CD4-positive, alpha-beta T cell (primary cell): ENCODE measurements around the gene CPVL. TPM values are rescaled to one million over a fixed set of nuclear protein-coding genes. Genes with fewer than 3 reads are reported as not detected.
"Not testable (repeated sequence)": the region's sequence is repeated elsewhere in the genome, so short reads cannot be mapped to it uniquely, and the experiment has no call there.

Experiments used
- ATAC-seq: fragments of 200-7000 bp; cut with Tn5 transposase; one replicate; pipeline ENCODE4 v1.10.0; 2022; ENCODE audit warnings: mild to moderate bottlenecking; ENCODE audit not compliant: poor library complexity
- CTCF ChIA-PET: fragments of 350-600 bp; sonication (Branson Sonifier 250); formaldehyde crosslinking; loops from one replicate; lab custom pipeline; 2021; ENCODE audit warnings: antibody characterized with exemption, inconsistent platforms; lab: Charles Lee
- POLR2A ChIA-PET: fragments of 350-600 bp; sonication (Branson Sonifier 250); formaldehyde crosslinking; loops from one replicate; lab custom pipeline; 2021; ENCODE audit warnings: antibody characterized with exemption, inconsistent platforms; lab: Charles Lee
- DNase-seq, 14 experiments: peaks; one replicate each; pipeline ENCODE4 v3.0.0-alpha.2; 2013 to 2020; ENCODE audit warnings: mixed read lengths in 2 of 14
- H3K27ac ChIP-seq, 2 donors: one replicate each; pipeline versions ENCODE4 v1.5.1 to v1.7.0; 2013; ENCODE audit warnings: low read length in 2 of 2, low read depth in 1 of 2, mild to moderate bottlenecking in 1 of 2
- H3K27me3 ChIP-seq, 2 experiments: 1 replicate in 1 of 2; 2 replicates in 1 of 2; pipeline versions ENCODE4 v1.6.1 to v1.7.0; 2013; ENCODE audit warnings: low read length in 2 of 2, control low read depth in 1 of 2, mild to moderate bottlenecking in 1 of 2, moderate library complexity in 1 of 2; ENCODE audit not compliant: insufficient read depth in 2 of 2, control insufficient read depth in 1 of 2
- H3K36me3 ChIP-seq: one replicate; pipeline ENCODE4 v1.6.1; 2013; ENCODE audit warnings: low read length, control low read depth; ENCODE audit not compliant: insufficient read depth
- H3K4me1 ChIP-seq: one replicate; pipeline ENCODE4 v1.6.1; 2013; ENCODE audit warnings: low read length, control low read depth; ENCODE audit not compliant: insufficient read depth
- H3K4me3 ChIP-seq: one replicate; pipeline ENCODE4 v1.5.1; 2013; ENCODE audit warnings: mild to moderate bottlenecking, low read length, moderate library complexity
- H3K9me3 ChIP-seq, 2 experiments: 1 replicate in 1 of 2; 2 replicates in 1 of 2; pipeline versions ENCODE4 v1.6.1 to v1.7.0; 2013; ENCODE audit warnings: low read length in 2 of 2, mild to moderate bottlenecking in 2 of 2, control low read depth in 1 of 2, moderate library complexity in 1 of 2; ENCODE audit not compliant: control insufficient read depth in 1 of 2, insufficient read depth in 1 of 2
- H3K27ac Mint-ChIP-seq: one replicate; pipeline ENCODE4 v1.8.0; 2020; ENCODE audit warnings: mixed read lengths
- H3K27me3 Mint-ChIP-seq: one replicate; pipeline ENCODE4 v1.8.0; 2021; ENCODE audit warnings: mixed read lengths
- H3K36me3 Mint-ChIP-seq: one replicate; pipeline ENCODE4 v1.8.0; 2021; ENCODE audit warnings: low read depth, mixed read lengths
- H3K4me1 Mint-ChIP-seq: one replicate; pipeline ENCODE4 v1.8.0; 2021; ENCODE audit warnings: low read depth, mixed read lengths
- H3K4me3 Mint-ChIP-seq: one replicate; pipeline ENCODE4 v1.8.0; 2020; ENCODE audit warnings: mild to moderate bottlenecking, mixed read lengths
- H3K9me3 Mint-ChIP-seq: one replicate; pipeline ENCODE4 v1.8.0; 2020; ENCODE audit warnings: mixed read lengths
- intact Hi-C, 2 experiments: fragments of 100-400 bp; cut with DNase I in 1 of 2; cut with micrococcal nuclease in 1 of 2; formaldehyde crosslinking; loops; one replicate each; pipeline versions ENCODE4 v1.15.1 to v1.9.0; 2023 to 2025; cut with DNase I, micrococcal nuclease
- total RNA-seq, 174 experiments: library from RNA in 2 of 174; stranded (reverse) in 2 of 174; gene quantifications; one replicate each; pipeline ENCODE4 v1.2.3 and lab custom pipeline; 2021 to 2026
- TF ChIP-seq, protein P1 (sequence below): fragments of 200-600 bp; IDR thresholded peaks from one replicate; pipeline ENCODE4 v1.8.0; 2022; ENCODE audit warnings: antibody characterized with exemption, mild to moderate bottlenecking

CPVL gene
- total RNA-seq, 2 experiments from 2014 or later: 3.8 to 4.5 TPM

DNA sequence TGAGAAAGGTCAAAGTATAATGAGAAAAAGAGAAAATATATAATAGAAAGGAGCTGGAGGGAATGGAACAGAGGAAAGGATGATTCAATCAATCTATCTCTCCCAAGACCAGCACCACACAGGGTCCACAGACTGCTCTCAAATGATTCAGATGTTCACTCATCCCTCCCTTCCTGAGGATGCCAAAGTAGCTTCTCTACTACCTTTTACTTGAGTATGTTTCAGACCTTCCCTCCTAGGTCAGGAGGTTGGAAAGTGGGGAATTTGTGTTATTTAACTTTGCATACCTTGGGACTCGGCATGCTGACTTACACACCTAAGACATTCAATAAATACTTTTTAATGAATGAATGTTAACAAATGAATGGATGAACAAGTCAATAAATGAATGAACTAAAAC lies 30.6 kb downstream of the CPVL start:
- no peaks in the 10 kb centered on the region for H3K36me3 ChIP-seq
- Mint-ChIP-seq H3K4me3 (no peak overlapping the region), H3K36me3 (no peaks in the 10 kb centered on the region), H3K9me3 (no peaks in the 10 kb centered on the region), H3K27ac (no peak overlapping the region), H3K27me3 (peaks cover 14% of the 10 kb centered on the region), H3K4me1 (peaks cover 11% of the 10 kb centered on the region)
- H3K27me3 ChIP-seq: peaks cover 0 to 3% of the 10 kb centered on the region in 2 experiments
- H3K4me3 ChIP-seq: no peak overlapping the region
- CTCF ChIA-PET: no interaction called here
- ATAC-seq (no peak), DNase-seq (no peak)
- TF ChIP-seq, protein P1, sequence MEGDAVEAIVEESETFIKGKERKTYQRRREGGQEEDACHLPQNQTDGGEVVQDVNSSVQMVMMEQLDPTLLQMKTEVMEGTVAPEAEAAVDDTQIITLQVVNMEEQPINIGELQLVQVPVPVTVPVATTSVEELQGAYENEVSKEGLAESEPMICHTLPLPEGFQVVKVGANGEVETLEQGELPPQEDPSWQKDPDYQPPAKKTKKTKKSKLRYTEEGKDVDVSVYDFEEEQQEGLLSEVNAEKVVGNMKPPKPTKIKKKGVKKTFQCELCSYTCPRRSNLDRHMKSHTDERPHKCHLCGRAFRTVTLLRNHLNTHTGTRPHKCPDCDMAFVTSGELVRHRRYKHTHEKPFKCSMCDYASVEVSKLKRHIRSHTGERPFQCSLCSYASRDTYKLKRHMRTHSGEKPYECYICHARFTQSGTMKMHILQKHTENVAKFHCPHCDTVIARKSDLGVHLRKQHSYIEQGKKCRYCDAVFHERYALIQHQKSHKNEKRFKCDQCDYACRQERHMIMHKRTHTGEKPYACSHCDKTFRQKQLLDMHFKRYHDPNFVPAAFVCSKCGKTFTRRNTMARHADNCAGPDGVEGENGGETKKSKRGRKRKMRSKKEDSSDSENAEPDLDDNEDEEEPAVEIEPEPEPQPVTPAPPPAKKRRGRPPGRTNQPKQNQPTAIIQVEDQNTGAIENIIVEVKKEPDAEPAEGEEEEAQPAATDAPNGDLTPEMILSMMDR: no peak
- POLR2A ChIA-PET: no interaction called here
- intact Hi-C loops: no loop called here
- H3K9me3 ChIP-seq: no peaks in the 10 kb centered on the region
- no peak overlapping the region for H3K27ac ChIP-seq
- H3K4me1 ChIP-seq: no peaks in the 10 kb centered on the region

DNA sequence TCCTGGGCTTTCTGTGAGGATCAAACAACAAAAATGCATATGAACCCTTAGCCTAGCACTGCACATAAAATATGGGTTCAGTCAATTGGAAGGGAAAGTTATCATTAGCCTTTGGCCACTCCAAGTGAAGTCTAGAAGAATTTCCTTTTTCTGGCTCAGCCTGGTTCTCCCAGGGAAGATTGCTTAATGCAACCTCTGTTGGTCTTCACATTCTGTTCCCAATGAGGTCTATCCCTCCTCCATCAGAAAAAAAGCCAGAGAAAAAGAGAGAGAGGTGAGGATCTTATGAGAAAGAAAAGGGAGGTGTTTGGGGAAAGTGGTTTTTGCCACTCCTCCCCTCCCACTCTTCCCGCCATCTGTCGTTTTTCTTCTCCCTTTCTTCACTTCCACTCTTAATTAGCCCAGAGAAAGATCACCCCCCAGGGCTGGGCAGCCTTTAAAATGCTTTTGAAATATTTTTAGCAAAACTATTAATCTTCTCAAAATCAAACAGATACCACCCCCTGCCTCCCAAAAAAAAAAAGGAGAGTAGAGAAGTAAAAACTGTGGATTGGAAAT lies 31.1 kb downstream of the CPVL start:
- Histone ChIP-seq H3K4me3 (no peak overlapping the region), H3K27me3 (peaks cover 0 to 3% of the 10 kb centered on the region in 2 experiments), H3K27ac (no peak overlapping the region), H3K4me1 (no peaks in the 10 kb centered on the region), H3K36me3 (no peaks in the 10 kb centered on the region), H3K9me3 (no peaks in the 10 kb centered on the region)
- TF ChIP-seq, protein P1: no peak
- Mint-ChIP-seq H3K4me1 (peaks cover 11% of the 10 kb centered on the region), H3K4me3 (no peak overlapping the region), H3K9me3 (no peaks in the 10 kb centered on the region), H3K36me3 (no peaks in the 10 kb centered on the region), H3K27ac (no peak overlapping the region), H3K27me3 (peaks cover 14% of the 10 kb centered on the region)
- DNase-seq: no peak
- CTCF ChIA-PET: no interaction called here
- POLR2A ChIA-PET: no interaction called here
- intact Hi-C loops: no loop called here
- no peak for ATAC-seq

DNA sequence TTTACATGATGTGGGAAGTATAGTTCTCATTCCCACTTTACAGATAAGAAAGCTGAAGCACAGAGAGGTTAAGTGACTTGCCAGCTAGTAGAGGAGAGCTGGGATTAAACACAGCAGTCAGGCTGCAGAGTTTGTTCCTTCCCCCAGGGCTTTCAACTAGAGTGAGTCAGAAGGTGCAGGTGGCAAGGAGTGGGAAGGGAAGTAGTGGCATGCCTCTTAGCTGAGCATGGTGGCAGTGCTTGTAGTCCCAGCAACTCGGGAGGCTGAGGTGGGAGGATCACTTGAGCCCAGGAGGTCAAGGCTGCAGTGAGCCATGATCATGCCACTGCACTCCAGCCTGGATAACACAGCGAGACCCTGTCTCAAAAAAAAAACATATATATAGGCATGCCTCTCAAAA lies 32.1 kb downstream of the CPVL start:
- H3K9me3 Mint-ChIP-seq, H3K4me3 Mint-ChIP-seq, DNase-seq, H3K4me1 ChIP-seq, CTCF ChIA-PET, H3K27ac ChIP-seq, H3K36me3 ChIP-seq, POLR2A ChIA-PET, H3K9me3 ChIP-seq, H3K4me3 ChIP-seq, H3K27ac Mint-ChIP-seq, H3K36me3 Mint-ChIP-seq, intact Hi-C loops, H3K27me3 ChIP-seq, ATAC-seq: not testable (repeated sequence)
- peaks cover 11% of the 10 kb centered on the region for H3K4me1 Mint-ChIP-seq
- peaks cover 10% of the 10 kb centered on the region for H3K27me3 Mint-ChIP-seq
